NB4 (cell line): ENCODE results near the gene DESI1.

ENCODE experiments used
- MAX ChIP-seq: IDR thresholded peaks from 2 replicates; pipeline ENCODE4 v1.6.1; 2011; ENCODE audit warnings: low read depth, low read length
- MYC ChIP-seq: IDR thresholded peaks from 2 replicates; pipeline ENCODE4 v1.6.1; 2011; ENCODE audit warnings: low read depth, low read length

GRCh38 chr22:41661713-41662112 lies 40.9 kb upstream of the DESI1 start:
- TF ChIP-seq MYC (no peak), MAX (no peak)
